ENCODE measurements around the gene NOC2L.

Gene NOC2L

DNA sequence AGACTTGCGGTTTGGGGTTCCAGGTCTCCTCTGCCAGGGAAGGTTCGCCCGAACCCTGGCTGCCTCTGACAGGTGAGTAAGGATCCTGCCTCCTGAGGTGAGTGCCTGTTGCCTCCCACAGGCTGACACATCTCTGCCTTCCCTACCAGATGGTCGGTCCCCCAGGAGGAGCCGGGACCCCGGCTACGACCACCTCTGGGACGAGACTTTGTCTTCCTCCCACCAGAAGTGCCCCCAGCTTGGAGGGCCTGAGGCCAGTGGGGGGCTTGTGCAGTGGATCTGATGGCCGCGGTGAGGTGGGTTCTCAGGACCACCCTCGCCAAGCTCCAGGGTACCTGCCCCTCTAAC, 15.2 kb upstream of the NOC2L start:
- no peak for DNase-seq

GRCh38 chr1:973459-974292, 14.6 kb upstream of the NOC2L start:
- DNase-seq, result no peak

DNA sequence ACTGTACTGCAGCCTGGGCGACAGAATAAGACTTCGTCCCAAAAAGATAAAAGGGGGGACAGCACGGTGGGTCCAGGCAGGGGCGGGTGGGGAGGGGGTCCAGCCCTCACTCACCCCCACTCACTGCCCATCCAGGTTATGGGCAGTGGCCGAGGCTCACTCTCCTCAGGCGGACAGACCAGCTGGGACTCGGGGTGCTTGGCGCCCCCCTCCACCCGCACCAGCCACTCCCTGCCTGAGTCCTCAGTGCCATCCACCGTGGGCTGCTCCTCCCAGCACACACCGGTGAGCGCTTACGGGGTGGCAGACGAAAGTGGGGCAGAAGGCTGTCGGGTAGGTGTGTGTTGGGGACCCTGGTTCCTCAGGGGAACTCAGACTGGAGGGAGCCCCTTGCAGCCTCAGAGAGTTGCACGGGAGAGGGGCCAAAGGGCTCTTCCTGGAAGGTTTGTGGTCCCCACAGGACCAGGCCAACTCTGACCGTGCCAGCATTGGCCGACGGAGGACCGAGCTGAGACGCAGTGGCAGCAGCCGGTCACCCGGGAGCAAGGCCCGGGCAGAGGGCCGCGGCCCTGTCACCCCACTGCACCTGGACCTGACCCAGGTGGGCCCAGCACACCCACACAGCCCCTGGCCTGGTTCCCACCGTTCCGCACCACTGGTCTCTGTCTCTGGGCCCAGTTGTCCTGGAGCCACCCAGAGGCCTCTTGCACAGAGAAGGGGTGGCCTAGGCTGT, 13.8 kb upstream of the NOC2L start:
- DNase-seq, result no peak

DNA sequence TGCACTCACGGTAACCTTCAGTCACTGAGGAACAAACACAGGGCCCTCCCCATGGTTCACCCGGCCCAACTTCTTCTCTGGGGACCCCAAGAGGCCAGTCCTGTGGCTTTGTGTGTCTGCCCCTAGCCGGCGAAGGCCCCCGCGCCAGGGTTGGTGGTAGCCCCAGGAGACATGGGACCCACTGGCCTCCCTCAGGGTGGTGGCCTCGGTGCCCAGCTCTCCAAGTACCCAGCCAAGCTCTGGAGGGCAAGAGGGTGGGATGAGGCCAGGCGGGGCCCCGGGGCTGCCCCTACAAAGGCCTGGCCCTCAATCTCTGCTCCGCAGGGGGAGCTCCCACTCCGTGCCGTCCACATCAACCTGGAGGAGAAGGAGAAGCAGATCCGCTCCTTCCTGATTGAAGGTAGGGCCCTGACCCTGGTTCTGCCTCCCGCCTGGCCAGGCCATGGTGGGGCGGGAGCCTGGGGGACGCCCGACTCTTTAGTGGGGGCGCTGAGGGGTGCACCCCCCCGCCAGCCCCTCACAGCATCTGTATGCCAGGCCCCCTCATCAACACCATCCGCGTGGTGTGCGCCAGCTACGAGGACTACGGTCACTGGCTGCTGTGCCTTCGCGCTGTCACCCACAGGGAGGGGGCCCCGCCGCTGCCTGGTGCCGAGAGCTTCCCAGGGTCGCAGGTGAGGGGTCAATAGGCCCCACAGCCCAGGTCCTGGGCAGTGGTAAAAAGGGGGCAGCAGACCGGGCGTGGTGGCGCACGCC, 12.9 kb upstream of the NOC2L start:
- no peak for DNase-seq

GRCh38 chr1:970973-971730, 12.1 kb upstream of the NOC2L start:
- no peak for DNase-seq

- no peak for DNase-seq
Measured at GRCh38 chr1:970242-970972, 11.4 kb upstream of the NOC2L start.

DNA sequence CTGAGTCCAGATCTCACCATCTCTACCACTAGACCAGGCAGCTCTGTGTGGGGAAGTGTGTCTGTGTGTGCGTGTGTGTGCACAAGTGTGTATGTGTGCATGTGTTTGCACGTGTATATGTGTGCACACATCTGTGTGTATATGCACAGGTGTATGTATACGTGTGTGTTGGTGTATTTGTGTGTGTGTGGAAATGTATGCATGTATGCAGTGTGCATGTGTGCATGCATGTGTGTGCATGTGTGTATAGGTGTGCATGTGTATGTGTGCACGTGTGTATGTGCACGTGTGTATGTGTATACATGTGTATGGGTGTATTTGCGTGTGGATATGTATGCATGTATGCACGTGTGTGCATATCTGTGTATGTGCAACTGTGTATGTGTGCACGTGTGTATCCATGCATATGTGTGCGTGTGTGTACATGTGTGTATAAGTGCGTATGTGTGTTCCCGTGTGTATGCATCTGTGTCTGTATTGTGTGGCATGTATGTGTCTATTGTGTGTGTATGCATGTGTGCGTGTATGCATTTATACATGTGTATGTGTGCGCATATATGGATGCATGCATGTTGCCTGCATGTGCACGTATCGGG, 10.3 kb upstream of the NOC2L start:
- no peak for DNase-seq

DNA sequence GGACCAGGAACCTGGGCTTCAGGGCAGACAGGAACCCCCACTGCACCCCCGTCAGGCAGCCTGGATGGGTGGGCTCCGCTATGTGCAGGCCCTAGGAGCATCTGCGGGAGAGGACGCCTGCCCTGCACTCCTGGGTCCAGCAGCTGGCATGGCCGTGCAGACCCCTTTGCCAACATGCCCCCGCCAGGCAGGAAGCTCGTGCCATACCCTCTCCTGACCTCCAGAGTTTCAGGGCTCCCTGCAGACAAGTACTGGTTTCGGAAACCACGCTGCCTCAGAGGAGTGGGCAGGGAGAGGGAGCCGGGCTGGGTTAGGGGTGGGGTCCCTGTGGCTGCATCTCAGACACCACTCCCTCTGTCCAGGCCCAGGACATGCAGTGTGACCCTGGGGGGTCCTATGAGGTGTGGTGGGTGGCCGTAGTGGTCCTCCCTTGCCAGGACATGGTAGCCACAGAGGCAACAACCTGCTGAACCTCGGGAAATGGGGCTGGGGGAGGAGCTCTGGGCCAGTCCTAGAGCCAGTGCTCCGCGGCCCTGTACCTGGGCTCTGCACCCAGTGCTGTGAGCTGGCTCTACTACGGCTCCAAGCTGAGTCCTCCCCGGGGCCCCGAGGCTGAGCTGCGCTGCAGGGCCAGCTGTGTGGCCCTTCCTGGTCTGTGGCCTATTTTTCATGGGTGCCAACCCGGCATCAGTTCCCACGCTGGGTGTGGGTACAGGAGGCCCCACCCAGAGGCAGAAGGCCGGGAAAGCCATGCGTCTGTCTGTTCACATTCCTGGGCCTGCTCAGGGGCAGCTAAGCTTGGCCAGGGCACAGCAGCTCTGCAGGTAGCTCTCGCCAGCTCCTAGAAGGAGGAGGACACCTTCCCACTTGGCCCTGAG, 8.6 kb upstream of the NOC2L start:
- no peak for DNase-seq

DNA sequence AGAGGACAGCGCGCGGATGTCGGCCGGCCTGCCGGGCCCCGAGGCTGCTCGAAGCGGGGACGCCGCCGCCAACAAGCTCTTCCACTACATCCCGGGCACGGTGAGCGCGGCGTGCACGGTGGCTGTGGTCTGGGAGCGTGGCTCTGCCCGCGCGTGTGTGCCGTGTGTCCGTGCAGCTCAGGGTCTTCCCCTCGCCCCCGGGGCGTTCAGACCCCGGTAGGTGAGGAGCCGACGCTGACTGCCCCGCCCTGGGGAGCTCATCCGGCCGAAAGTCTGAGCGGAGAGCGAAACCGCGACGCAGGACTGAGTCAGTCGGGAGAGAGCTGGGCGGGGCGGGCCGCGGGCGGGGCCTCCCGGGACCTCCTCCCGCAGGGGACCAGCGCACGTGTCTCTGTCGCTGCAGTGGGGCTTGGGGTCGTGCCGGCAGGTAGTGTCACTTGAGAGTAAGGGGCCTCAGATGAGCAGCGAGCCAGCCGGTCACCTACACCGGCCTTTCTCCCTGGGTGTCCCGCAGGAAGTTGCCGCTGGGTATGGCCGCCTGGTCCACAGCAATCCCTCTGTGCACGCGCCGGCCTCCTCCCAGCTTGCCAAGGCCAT, 7.7 kb upstream of the NOC2L start:
- DNase-seq, result peak; percentile 60

- no peak for DNase-seq
Measured at GRCh38 chr1:966135-966703, 7.2 kb upstream of the NOC2L start, which contains the start of gene PLEKHN1. TSS of gene PLEKHN1 (plus strand) at chr1:966482. CDS start at chr1:966532, 50 bp downstream.

GRCh38 chr1:965526-966134, 6.6 kb upstream of the NOC2L start:
- no peak for DNase-seq

DNA sequence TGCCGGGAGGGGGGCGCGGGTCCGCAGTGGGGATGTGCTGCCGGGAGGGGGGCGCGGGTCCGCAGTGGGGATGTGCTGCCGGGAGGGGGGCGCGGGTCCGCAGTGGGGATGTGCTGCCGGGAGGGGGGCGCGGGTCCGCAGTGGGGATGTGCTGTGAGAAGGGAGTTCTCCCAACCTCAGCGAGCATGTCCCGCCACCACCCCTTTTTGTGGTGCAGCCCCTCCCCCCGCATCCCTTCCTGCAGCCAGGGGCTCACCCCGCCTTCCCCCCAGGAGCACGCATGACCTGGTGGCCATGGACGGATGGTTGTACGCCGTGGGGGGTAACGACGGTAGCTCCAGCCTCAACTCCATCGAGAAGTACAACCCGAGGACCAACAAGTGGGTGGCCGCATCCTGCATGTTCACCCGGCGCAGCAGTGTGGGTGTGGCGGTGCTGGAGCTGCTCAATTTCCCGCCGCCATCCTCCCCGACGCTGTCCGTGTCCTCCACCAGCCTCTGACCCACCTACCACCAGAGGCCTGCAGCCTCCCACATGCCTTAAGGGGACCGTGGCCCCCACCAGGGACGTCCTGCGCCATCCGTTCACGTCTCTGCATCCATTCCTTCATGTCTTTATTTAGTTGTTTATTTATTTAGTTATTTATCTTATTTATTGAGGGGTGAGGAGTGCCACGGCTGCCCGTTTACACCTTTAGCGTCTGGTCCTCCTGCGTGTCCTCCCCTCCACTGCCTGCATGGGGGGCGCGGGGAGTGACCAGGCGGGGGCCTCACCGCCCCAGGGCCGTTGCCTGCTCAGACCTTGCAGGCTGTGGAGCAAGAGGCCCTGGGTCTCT, 5.9 kb upstream of the NOC2L start:
- no peak for DNase-seq

GRCh38 chr1:963746-964525, 4.9 kb upstream of the NOC2L start:
- DNase-seq, result no peak

DNA sequence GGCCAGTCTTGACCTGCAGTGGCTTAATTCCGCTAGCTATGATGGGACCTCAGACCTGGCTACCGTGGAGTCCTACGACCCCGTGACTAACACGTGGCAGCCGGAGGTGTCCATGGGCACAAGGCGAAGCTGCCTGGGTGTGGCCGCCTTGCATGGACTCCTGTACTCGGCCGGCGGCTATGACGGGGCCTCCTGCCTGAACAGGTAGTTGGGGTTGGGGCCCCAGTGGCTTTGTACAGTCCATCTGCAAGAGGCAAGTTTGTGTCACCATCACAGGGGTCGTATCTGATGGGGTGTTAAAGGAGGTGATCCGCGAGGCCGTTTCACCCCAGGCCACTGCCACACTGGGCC, 4.2 kb upstream of the NOC2L start:
- no peak for DNase-seq

DNA sequence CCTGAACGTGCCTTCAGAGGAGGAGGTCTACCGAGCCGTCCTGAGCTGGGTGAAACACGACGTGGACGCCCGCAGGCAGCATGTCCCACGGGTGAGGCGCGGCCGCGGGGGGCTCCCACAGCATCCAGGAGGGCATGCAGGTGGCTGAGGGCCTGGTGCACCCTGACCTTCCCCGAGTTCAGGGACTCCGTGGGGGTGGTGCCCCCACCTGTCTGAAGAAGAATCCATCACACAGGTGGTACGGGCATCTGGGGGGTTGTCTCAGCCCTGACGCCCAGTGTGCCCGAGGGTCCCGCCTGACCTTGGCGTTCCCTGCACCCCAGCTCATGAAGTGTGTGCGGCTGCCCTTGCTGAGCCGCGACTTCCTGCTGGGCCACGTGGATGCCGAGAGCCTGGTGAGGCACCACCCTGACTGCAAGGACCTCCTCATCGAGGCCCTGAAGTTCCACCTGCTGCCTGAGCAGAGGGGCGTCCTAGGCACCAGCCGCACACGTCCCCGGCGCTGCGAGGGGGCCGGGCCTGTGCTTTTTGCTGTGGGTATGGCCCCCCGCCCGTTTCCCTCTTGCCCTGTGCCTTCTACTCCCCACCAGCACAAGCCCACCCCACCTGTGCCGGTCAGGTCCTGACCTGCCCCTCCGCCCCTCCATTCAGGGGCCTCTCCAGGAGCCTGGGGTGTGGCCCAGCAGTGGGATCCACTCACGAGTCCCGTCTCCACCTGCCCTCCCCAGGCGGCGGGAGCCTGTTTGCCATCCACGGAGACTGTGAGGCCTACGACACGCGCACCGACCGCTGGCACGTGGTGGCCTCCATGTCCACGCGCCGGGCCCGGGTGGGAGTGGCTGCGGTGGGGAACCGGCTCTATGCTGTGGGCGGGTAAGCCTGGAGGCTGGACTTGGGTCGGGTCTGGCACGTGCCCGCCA, 3.6 kb upstream of the NOC2L start:
- no peak for DNase-seq

DNA sequence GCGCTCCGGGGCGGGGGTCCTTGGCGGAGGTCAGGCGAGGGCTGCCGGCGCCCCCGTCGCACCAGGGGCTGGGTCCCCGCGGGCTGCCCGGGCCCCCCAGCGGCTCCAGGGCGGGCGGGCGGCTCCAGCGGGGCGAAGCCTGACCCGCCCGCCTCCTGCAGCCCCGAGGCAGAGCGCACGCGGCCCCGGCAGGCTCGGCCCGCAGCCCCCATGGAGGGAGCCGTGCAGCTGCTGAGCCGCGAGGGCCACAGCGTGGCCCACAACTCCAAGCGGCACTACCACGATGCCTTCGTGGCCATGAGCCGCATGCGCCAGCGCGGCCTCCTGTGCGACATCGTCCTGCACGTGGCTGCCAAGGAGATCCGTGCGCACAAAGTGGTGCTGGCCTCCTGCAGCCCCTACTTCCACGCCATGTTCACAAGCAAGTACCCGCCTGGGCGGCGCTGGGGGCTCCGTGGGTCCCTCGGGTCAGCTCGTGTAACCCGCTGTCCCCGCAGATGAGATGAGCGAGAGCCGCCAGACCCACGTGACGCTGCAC, 2.1 kb upstream of the NOC2L start:
- DNase-seq, result peak; percentile 32
